SK-N-SH (cell line): ENCODE results near the gene RPL15. TPM values are rescaled to one million over a fixed set of nuclear protein-coding genes. Genes with fewer than 3 reads are reported as not detected.

Experiments
- CTCF ChIA-PET: fragments of 300-600, 350-600 bp; formaldehyde crosslinking; extraction: SDS; loops from one replicate; lab custom pipeline; 2021; lab: Yijun Ruan, JAX
- POLR2A ChIA-PET: fragments of 350-600 bp; sonication (Branson Sonifier 250); formaldehyde crosslinking; extraction: SDS; loops from one replicate; lab custom pipeline; 2020; ENCODE audit warnings: antibody characterized with exemption, inconsistent platforms; lab: Yijun Ruan, JAX
- DNase-seq: peaks from one replicate; pipeline ENCODE4 v3.0.0; 2012
- H2AFZ ChIP-seq: fragments of 200-600 bp; sonication (generic); 2 replicates; pipeline ENCODE4 v1.8.1; 2016; ENCODE audit warnings: antibody characterized with exemption, mild to moderate bottlenecking, low read depth
- H3F3A ChIP-seq: fragments of 200-600 bp; sonication (generic); replicated peaks from 2 replicates; pipeline ENCODE3; 2016; ENCODE audit warnings: antibody characterized with exemption, mild to moderate bottlenecking; ENCODE audit not compliant: insufficient read depth
- H3K27ac ChIP-seq, 2 experiments: fragments of 200-500 bp in 1 of 2; fragments of 200-600 bp in 1 of 2; sonication (Bioruptor generic) in 1 of 2; sonication (generic), shearing (Covaris generic) in 1 of 2; 2 replicates each; pipeline versions ENCODE4 v1.5.1 to v1.6.1; 2014 to 2016; ENCODE audit warnings: low read depth in 2 of 2, inconsistent platforms in 1 of 2, low read length in 1 of 2, mild to moderate bottlenecking in 1 of 2, mixed read lengths in 1 of 2
- H3K27me3 ChIP-seq: fragments of 200-600 bp; sonication (generic), shearing (Covaris generic); 2 replicates; pipeline ENCODE4 v1.6.1; 2016; ENCODE audit warnings: mixed run types; ENCODE audit not compliant: insufficient read depth
- H3K36me3 ChIP-seq, 2 experiments: fragments of 200-500 bp in 1 of 2; fragments of 200-600 bp in 1 of 2; sonication (Bioruptor generic) in 1 of 2; sonication (generic) in 1 of 2; replicated peaks in 1 of 2; 2 replicates each; pipeline versions ENCODE3 to v1.5.1; 2014 to 2016; ENCODE audit warnings: low read length in 1 of 2, mild to moderate bottlenecking in 1 of 2; ENCODE audit not compliant: insufficient read depth in 2 of 2, control insufficient read depth in 1 of 2
- H3K4me1 ChIP-seq, 2 experiments: fragments of 200-500 bp in 1 of 2; fragments of 200-600 bp in 1 of 2; sonication (Bioruptor generic) in 1 of 2; sonication (generic), shearing (Covaris generic) in 1 of 2; 2 replicates each; pipeline versions ENCODE4 v1.5.1 to v1.6.1; 2014 to 2016; ENCODE audit warnings: low read depth in 1 of 2, low read length in 1 of 2, mixed run types in 1 of 2; ENCODE audit not compliant: insufficient read depth in 2 of 2, control insufficient read depth in 1 of 2
- H3K4me2 ChIP-seq: fragments of 200-600 bp; sonication (generic), shearing (Covaris generic); 2 replicates; pipeline ENCODE4 v1.6.1; 2017; ENCODE audit warnings: mixed run types
- H3K4me3 ChIP-seq, 2 experiments: fragments of 200-500 bp in 1 of 2; fragments of 200-600 bp in 1 of 2; sonication (Bioruptor generic) in 1 of 2; sonication (generic), shearing (Covaris generic) in 1 of 2; 2 replicates each; pipeline versions ENCODE4 v1.5.1 to v1.8.1; 2014 to 2016; ENCODE audit warnings: low read depth in 2 of 2, inconsistent platforms in 1 of 2, low read length in 1 of 2, mild to moderate bottlenecking in 1 of 2, mixed read lengths in 1 of 2, moderate library complexity in 1 of 2
- H3K79me2 ChIP-seq: fragments of 200-600 bp; sonication (generic); 2 replicates; pipeline ENCODE4 v1.8.1; 2017; ENCODE audit warnings: mild to moderate bottlenecking; ENCODE audit not compliant: insufficient read depth
- H3K9ac ChIP-seq: fragments of 200-600 bp; sonication (generic); 2 replicates; pipeline ENCODE4 v1.6.1; 2017; ENCODE audit warnings: mixed run types
- H3K9me2 ChIP-seq: fragments of 200-600 bp; sonication (generic); 2 replicates; pipeline ENCODE4 v1.6.1; 2017; ENCODE audit warnings: mixed run types
- H3K9me3 ChIP-seq: fragments of 200-600 bp; sonication (generic); 2 replicates; pipeline ENCODE4 v1.6.1; 2017; ENCODE audit warnings: mixed run types, mild to moderate bottlenecking, moderate library complexity
- H4K20me1 ChIP-seq: fragments of 200-600 bp; sonication (generic); 2 replicates; pipeline ENCODE4 v1.6.1; 2017; ENCODE audit warnings: mild to moderate bottlenecking, mixed run types; ENCODE audit not compliant: insufficient read depth
- CHD2 ChIP-seq: fragments of 150-350 bp; IDR thresholded peaks from 2 replicates; pipeline ENCODE4 v1.6.1; 2018; ENCODE audit warnings: low read length; ENCODE audit not compliant: partially characterized antibody
- ELF1 ChIP-seq: IDR thresholded peaks from 2 replicates; pipeline ENCODE4 v1.4.0; 2012
- EP300 ChIP-seq, 2 experiments: IDR thresholded peaks; 2 replicates each; pipeline versions ENCODE4 v1.4.0 to v1.6.1; 2012; ENCODE audit warnings: borderline replicate concordance in 1 of 2, low read depth in 1 of 2, low read length in 1 of 2
- GABPA ChIP-seq: IDR thresholded peaks from 2 replicates; pipeline ENCODE4 v1.4.0; 2012; ENCODE audit warnings: low read depth, mild to moderate bottlenecking
- GATA2 ChIP-seq: sonication (generic); formaldehyde crosslinking; IDR thresholded peaks from 2 replicates; pipeline ENCODE4 v1.5.0; 2020; ENCODE audit warnings: mild to moderate bottlenecking, missing genetic modification reagents
- MEF2A ChIP-seq: IDR thresholded peaks from 2 replicates; pipeline ENCODE4 v1.4.0; 2012; ENCODE audit warnings: low read depth, borderline replicate concordance
- MXI1 ChIP-seq: IDR thresholded peaks from 2 replicates; pipeline ENCODE4 v1.6.1; 2012; ENCODE audit warnings: mild to moderate bottlenecking, low read depth, low read length, improper control_type of control experiment
- NFIC ChIP-seq: IDR thresholded peaks from 2 replicates; pipeline ENCODE4 v1.4.0; 2012; ENCODE audit warnings: borderline replicate concordance
- POLR2AphosphoS5 ChIP-seq: IDR thresholded peaks from 2 replicates; pipeline ENCODE4 v1.6.1; 2012; ENCODE audit warnings: low read depth, low read length
- RCOR1 ChIP-seq: fragments of 150-350 bp; IDR thresholded peaks from 2 replicates; pipeline ENCODE4 v1.6.1; 2017; ENCODE audit warnings: antibody characterized with exemption, low read length
- RFX5 ChIP-seq: IDR thresholded peaks from 2 replicates; pipeline ENCODE4 v1.6.1; 2012; ENCODE audit warnings: mild to moderate bottlenecking, improper control_type of control experiment, low read length
- RXRA ChIP-seq: IDR thresholded peaks from 2 replicates; pipeline ENCODE4 v1.4.0; 2012; ENCODE audit warnings: low read depth, mild to moderate bottlenecking, borderline replicate concordance
- SIN3A ChIP-seq: IDR thresholded peaks from 2 replicates; pipeline ENCODE4 v1.6.1; 2012; ENCODE audit warnings: low read depth, mild to moderate bottlenecking, low read length, moderate library complexity, borderline replicate concordance
- TAF1 ChIP-seq: IDR thresholded peaks from 2 replicates; pipeline ENCODE4 v1.6.1; 2012; ENCODE audit warnings: low read depth, mild to moderate bottlenecking, low read length, moderate library complexity, borderline replicate concordance
- TCF12 ChIP-seq: IDR thresholded peaks from 2 replicates; pipeline ENCODE4 v1.4.0; 2012
- USF1 ChIP-seq: IDR thresholded peaks from 2 replicates; pipeline ENCODE4 v1.4.0; 2012; ENCODE audit warnings: low read depth, borderline replicate concordance
- WGBS: methylation state at CpG from one replicate; pipeline ENCODE4 v1.1.6; 2017; ENCODE audit warnings: low lambda C conversion rate; 5-methylcytosine and 5-hydroxymethylcytosine counted together
- polyA plus RNA-seq, 3 experiments: library from polyadenylated mRNA; depleted of rRNA; stranded (reverse); fragments of >200 nt; gene quantifications; 2 replicates each; pipeline ENCODE4 v1.2.3, GENCODE V29; 2012

Gene RPL15
- polyA plus RNA-seq, 1 of the 3 experiments (the other 2 are of a cell fraction) = 5,582 TPM

GRCh38 chr3:23944861-23945662, 28.1 kb downstream of the RPL15 start, which contains the start of gene NR1D2:
NR1D2 (plus strand) TSS chr3:23945286; CDS start chr3:23945579, 293 bp downstream.
- Histone ChIP-seq H2AFZ (no peak within 1 kb of the TSS), H3K9me2 (no peaks in the 10 kb centered on the region), H3K4me3 (peak within 1 kb of the TSS; percentile 78 to 84), H3K79me2 (peaks cover 41% of the 10 kb centered on the region), H4K20me1 (peaks cover 40% of the 10 kb centered on the region), H3F3A (peaks cover 14% of the 10 kb centered on the region), H3K4me2 (peak within 1 kb of the TSS; percentile 99), H3K4me1 (peaks cover 15 to 22% of the 10 kb centered on the region in 2 experiments; a peak in 3 of 4 replicates), H3K27ac (peak within 1 kb of the TSS; percentile 86), H3K27me3 (no peaks in the 10 kb centered on the region), H3K9me3 (no peaks in the 10 kb centered on the region), H3K36me3 (peaks cover 0 to 11% of the 10 kb centered on the region in 2 experiments), H3K9ac (peak within 1 kb of the TSS; percentile 94)
- POLR2A ChIA-PET = interaction anchor here (2.5 kb wide), 1 partner anchor 27 kb away, joined by 18 read pairs; the partner anchor contains the start of genes NKIRAS1 and RPL15
- DNase-seq = peak; percentile 94
- WGBS = 2% methylated on average over 28 of the region's 88 CpGs
- TF ChIP-seq CHD2 (peak; percentile 45), GABPA (0 out of 2 replicates have a peak, but pooled peaks have one; percentile 24), POLR2AphosphoS5 (peak; percentile 78), TAF1 (peak; percentile 68; the same call in 1 of the 2 replicates), SIN3A (peak; percentile 35; the same call in 1 of the 2 replicates), USF1 (peak; percentile 84), RFX5 (no peak), RXRA (no peak), MXI1 (peak; percentile 49; the same call in 1 of the 2 replicates), MEF2A (no peak)
- CTCF ChIA-PET = no interaction called here

GRCh38 chr3:23945663-23945912, 28.7 kb downstream of the RPL15 start:
- peaks cover 47% of the 10 kb centered on the region for H3K79me2 ChIP-seq
- POLR2A ChIA-PET = interaction anchor here (1.1 to 1.3 kb wide), 2 partner anchors 29 to 742 kb away, joined by 3 to 10 read pairs; partner anchors contain the start of genes NKIRAS1, RPL15 and UBE2E2
- peak overlapping the region; percentile 61 to 86; a peak in 3 of 4 replicates for H3K27ac ChIP-seq
- no peak overlapping the region for H2AFZ ChIP-seq
- DNase-seq = no peak
- H3K9ac ChIP-seq = peak overlapping the region; percentile 80
- H3K4me1 ChIP-seq = peaks cover 15 to 27% of the 10 kb centered on the region in 2 experiments
- H3K4me3 ChIP-seq = peak overlapping the region; percentile 48 to 84
- CTCF ChIA-PET = no interaction called here
- no CpG with 5 or more reads among the region's 39 CpGs for WGBS
- TF ChIP-seq EP300 (IDR thresholded peaks at IDR 0.05; ENCODE audit: borderline replicate concordance in 1 of 2, low read depth in 1 of 2, low read length in 1 of 2) (no peak), TAF1 (peak; percentile 15; the same call in 1 of the 2 replicates), RCOR1 (no peak), GATA2 (CRISPR knock-in tag) (no peak), ELF1 (no peak), POLR2AphosphoS5 (no peak), NFIC (peak; percentile 15; the same call in 1 of the 2 replicates), TCF12 (no peak), MXI1 (no peak), SIN3A (0 out of 2 replicates have a peak, but pooled peaks have one; percentile 64)
- H3K4me2 ChIP-seq = no peak overlapping the region
- peaks cover 14% of the 10 kb centered on the region for H3F3A ChIP-seq
- H3K36me3 ChIP-seq = peaks cover 0 to 11% of the 10 kb centered on the region in 2 experiments
- H4K20me1 ChIP-seq = peaks cover 45% of the 10 kb centered on the region
- no peaks in the 10 kb centered on the region for H3K9me3 ChIP-seq
- H3K27me3 ChIP-seq = no peaks in the 10 kb centered on the region
- no peaks in the 10 kb centered on the region for H3K9me2 ChIP-seq
